ENCODE results near the gene ERVW-1. TPM values are rescaled to one million over a fixed set of nuclear protein-coding genes. Genes with fewer than 3 reads are reported as not detected.

The ERVW-1 gene
- polyA plus RNA-seq, 3 donors, result not detected

DNA sequence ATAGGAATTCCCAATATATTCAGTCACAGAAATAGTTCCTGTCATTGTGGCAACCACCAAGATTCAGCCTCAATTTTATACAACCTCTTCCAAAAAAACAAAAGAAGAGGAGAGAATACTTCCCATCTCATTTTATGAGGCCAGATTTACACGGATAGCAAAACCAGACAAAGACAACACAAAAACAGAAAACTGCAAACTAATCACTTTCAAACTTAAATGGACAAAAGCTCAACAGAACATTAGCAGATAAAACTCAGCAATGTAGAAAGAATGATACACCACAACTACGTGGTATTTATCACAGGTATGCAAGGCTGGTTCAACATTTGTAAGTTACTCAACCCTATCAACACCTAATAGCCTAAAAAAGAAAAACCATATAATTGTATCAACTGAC lies 28.6 kb upstream of the ERVW-1 start:
- H3K36me3 ChIP-seq (replicated peaks in 1 of 2; ENCODE audit: control insufficient read depth in 1 of 2, insufficient read depth in 2 of 2, low read length in 2 of 2), result peaks cover 9 to 40% of the 10 kb centered on the region in 2 donors
- TF ChIP-seq, protein P1, sequence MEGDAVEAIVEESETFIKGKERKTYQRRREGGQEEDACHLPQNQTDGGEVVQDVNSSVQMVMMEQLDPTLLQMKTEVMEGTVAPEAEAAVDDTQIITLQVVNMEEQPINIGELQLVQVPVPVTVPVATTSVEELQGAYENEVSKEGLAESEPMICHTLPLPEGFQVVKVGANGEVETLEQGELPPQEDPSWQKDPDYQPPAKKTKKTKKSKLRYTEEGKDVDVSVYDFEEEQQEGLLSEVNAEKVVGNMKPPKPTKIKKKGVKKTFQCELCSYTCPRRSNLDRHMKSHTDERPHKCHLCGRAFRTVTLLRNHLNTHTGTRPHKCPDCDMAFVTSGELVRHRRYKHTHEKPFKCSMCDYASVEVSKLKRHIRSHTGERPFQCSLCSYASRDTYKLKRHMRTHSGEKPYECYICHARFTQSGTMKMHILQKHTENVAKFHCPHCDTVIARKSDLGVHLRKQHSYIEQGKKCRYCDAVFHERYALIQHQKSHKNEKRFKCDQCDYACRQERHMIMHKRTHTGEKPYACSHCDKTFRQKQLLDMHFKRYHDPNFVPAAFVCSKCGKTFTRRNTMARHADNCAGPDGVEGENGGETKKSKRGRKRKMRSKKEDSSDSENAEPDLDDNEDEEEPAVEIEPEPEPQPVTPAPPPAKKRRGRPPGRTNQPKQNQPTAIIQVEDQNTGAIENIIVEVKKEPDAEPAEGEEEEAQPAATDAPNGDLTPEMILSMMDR (IDR thresholded peaks at IDR 0.05), result no peak

GRCh38 chr7:92504563-92504962 lies 26.8 kb upstream of the ERVW-1 start:
- Mint-ChIP-seq H3K27ac (no peak overlapping the region), H3K36me3 (peaks cover 41 to 44% of the 10 kb centered on the region in 2 donors), H3K9me3 (no peaks in the 10 kb centered on the region), H3K27me3 (ENCODE audit: low read depth in 3 of 3) (no peaks in the 10 kb centered on the region), H3K4me3 (no peak overlapping the region), H3K4me1 (no peaks in the 10 kb centered on the region)
- H3K9ac ChIP-seq (ENCODE audit: insufficient read depth, low read length, poor library complexity, severe bottlenecking), result no peak overlapping the region
- 100% methylated on average over 3 of the region's 3 CpGs for WGBS (ENCODE audit: insufficient coverage)
- H3K4me3 ChIP-seq (replicated peaks in 1 of 3; ENCODE audit: low read depth in 2 of 3, low read length in 3 of 3), result no peak overlapping the region
- H3K36me3 ChIP-seq (replicated peaks in 1 of 2; ENCODE audit: control insufficient read depth in 1 of 2, insufficient read depth in 2 of 2, low read length in 2 of 2), result peaks cover 11 to 54% of the 10 kb centered on the region in 2 donors
- H3K27ac ChIP-seq (ENCODE audit: low read depth in 1 of 2, low read length in 2 of 2), result no peak overlapping the region
- H3K79me2 ChIP-seq (ENCODE audit: insufficient read depth, low read length), result no peaks in the 10 kb centered on the region
- no peak overlapping the region for H2AFZ ChIP-seq (ENCODE audit: insufficient read depth, low read depth, low read length, poor library complexity, severe bottlenecking)
- intact Hi-C loops (cut with micrococcal nuclease), result no loop called here
- no peaks in the 10 kb centered on the region for H3K27me3 ChIP-seq (ENCODE audit: control insufficient read depth in 2 of 2, insufficient read depth in 2 of 2, low read length in 2 of 2)
- H3K4me1 ChIP-seq (ENCODE audit: control insufficient read depth in 1 of 2, insufficient read depth in 2 of 2, low read length in 2 of 2), result no peaks in the 10 kb centered on the region
- H4K20me1 ChIP-seq (ENCODE audit: insufficient read depth, low read length), result no peaks in the 10 kb centered on the region
- no peak for DNase-seq
- TF ChIP-seq, protein P1 (IDR thresholded peaks at IDR 0.05), result no peak
- H3K9me3 ChIP-seq (replicated peaks in 1 of 2; ENCODE audit: control insufficient read depth in 1 of 2, insufficient read depth in 1 of 2, low read length in 2 of 2), result no peaks in the 10 kb centered on the region
- no peak overlapping the region for H3K4me2 ChIP-seq (replicated peaks; ENCODE audit: extremely low read depth, low read length, poor library complexity, severe bottlenecking)

More for the DNA sequence above, 28.6 kb upstream of the ERVW-1 start:
- H3K36me3 Mint-ChIP-seq, result peaks cover 26 to 27% of the 10 kb centered on the region in 2 donors
- H3K9me3 ChIP-seq (replicated peaks in 1 of 2; ENCODE audit: control insufficient read depth in 1 of 2, insufficient read depth in 1 of 2, low read length in 2 of 2), result no peaks in the 10 kb centered on the region
- H3K27ac ChIP-seq (ENCODE audit: low read depth in 1 of 2, low read length in 2 of 2), result no peak overlapping the region
- H2AFZ ChIP-seq (ENCODE audit: insufficient read depth, low read depth, low read length, poor library complexity, severe bottlenecking), result no peak overlapping the region
- H3K4me1 Mint-ChIP-seq, result no peaks in the 10 kb centered on the region
- H3K4me1 ChIP-seq (ENCODE audit: control insufficient read depth in 1 of 2, insufficient read depth in 2 of 2, low read length in 2 of 2), result no peaks in the 10 kb centered on the region
- H3K4me2 ChIP-seq (replicated peaks; ENCODE audit: extremely low read depth, low read length, poor library complexity, severe bottlenecking), result no peak overlapping the region
- no peaks in the 10 kb centered on the region for H4K20me1 ChIP-seq (ENCODE audit: insufficient read depth, low read length)
- H3K27me3 ChIP-seq (ENCODE audit: control insufficient read depth in 2 of 2, insufficient read depth in 2 of 2, low read length in 2 of 2), result no peaks in the 10 kb centered on the region
- no peaks in the 10 kb centered on the region for H3K27me3 Mint-ChIP-seq (ENCODE audit: low read depth in 3 of 3)
- no peaks in the 10 kb centered on the region for H3K9me3 Mint-ChIP-seq
- H3K4me3 Mint-ChIP-seq, result no peak overlapping the region
- no peak overlapping the region for H3K4me3 ChIP-seq (replicated peaks in 1 of 3; ENCODE audit: low read depth in 2 of 3, low read length in 3 of 3)
- DNase-seq, result no peak
- no peaks in the 10 kb centered on the region for H3K79me2 ChIP-seq (ENCODE audit: insufficient read depth, low read length)
- H3K27ac Mint-ChIP-seq, result no peak overlapping the region
- WGBS (ENCODE audit: insufficient coverage), result 86% methylated on average over 1 of the region's 2 CpGs
- no peak overlapping the region for H3K9ac ChIP-seq (ENCODE audit: insufficient read depth, low read length, poor library complexity, severe bottlenecking)
- intact Hi-C loops (cut with micrococcal nuclease), result no loop called here

Data from CD14-positive monocyte (primary cell).